Large intestine (tissue), 12 donors: ENCODE data around the gene SLC35A1. TPM values are rescaled to one million over a fixed set of nuclear protein-coding genes. Genes with fewer than 3 reads are reported as not detected.

Source experiments
- DNase-seq, 2 donors: peaks; one replicate each; pipeline versions ENCODE4 v3.0.0 to v3.0.0-alpha.2; 2013
- H3K27ac ChIP-seq: one replicate; pipeline ENCODE4 v1.5.1; 2013; ENCODE audit warnings: low read length
- H3K27me3 ChIP-seq: 2 replicates; pipeline ENCODE4 v1.6.1; 2013; ENCODE audit warnings: low read length; ENCODE audit not compliant: control insufficient read depth, insufficient read depth
- H3K36me3 ChIP-seq: 2 replicates; pipeline ENCODE4 v1.6.1; 2013; ENCODE audit warnings: low read length; ENCODE audit not compliant: control insufficient read depth, insufficient read depth
- H3K4me1 ChIP-seq: one replicate; pipeline ENCODE4 v1.6.1; 2013; ENCODE audit warnings: low read length; ENCODE audit not compliant: control insufficient read depth, insufficient read depth
- H3K4me3 ChIP-seq: one replicate; pipeline ENCODE4 v1.5.1; 2013; ENCODE audit warnings: low read length
- H3K9me3 ChIP-seq: one replicate; pipeline ENCODE4 v1.6.1; 2013; ENCODE audit warnings: mild to moderate bottlenecking, low read depth, low read length, moderate library complexity; ENCODE audit not compliant: control insufficient read depth
- WGBS: methylation state at CpG from one replicate; pipeline ENCODE4 v1.1.5; 2013; ENCODE audit warnings: low lambda C conversion rate; ENCODE audit not compliant: insufficient coverage; 5-methylcytosine and 5-hydroxymethylcytosine counted together
- long read RNA-seq, 11 donors: transcript quantifications; one replicate each; lab custom pipeline, GENCODE V29; 2026
- polyA plus RNA-seq: library from polyadenylated mRNA; unstranded; fragments of 120-200 nt; gene quantifications from one replicate; pipeline ENCODE4 v1.2.1, GENCODE V29; 2013

SLC35A1 gene
- polyA plus RNA-seq, result 36.4 TPM
- long read RNA-seq, donor 1, transcript SLC35A1-201 (8 exons, 1,851 nt), result major isoform, 5 of 5 reads
- long read RNA-seq, donor 1, partial matches to known transcripts, result 0 of 5 reads
- long read RNA-seq, donor 1, other reads (novel, unspliced or antisense), result 0 of 5 reads
- long read RNA-seq, donor 2, transcript SLC35A1-201 (8 exons, 1,851 nt), result major isoform, 13 of 26 reads
- long read RNA-seq, donor 2, partial matches to known transcripts, result 13 of 26 reads
- long read RNA-seq, donor 2, other reads (novel, unspliced or antisense), result 0 of 26 reads
- long read RNA-seq, donor 3, transcript SLC35A1-201 (8 exons, 1,851 nt), result major isoform, 16 of 21 reads
- long read RNA-seq, donor 3, partial matches to known transcripts, result 5 of 21 reads
- long read RNA-seq, donor 3, other reads (novel, unspliced or antisense), result 0 of 21 reads
- long read RNA-seq, donor 4, result 0 reads
- long read RNA-seq, donor 5, transcript SLC35A1-201 (8 exons, 1,851 nt), result major isoform, 16 of 22 reads
- long read RNA-seq, donor 5, partial matches to known transcripts, result 6 of 22 reads
- long read RNA-seq, donor 5, other reads (novel, unspliced or antisense), result 0 of 22 reads
- long read RNA-seq, donor 6, transcript SLC35A1-201 (8 exons, 1,851 nt), result major isoform, 16 of 105 reads
- long read RNA-seq, donor 6, partial matches to known transcripts, result 83 of 105 reads
- long read RNA-seq, donor 6, other reads (novel, unspliced or antisense), result 6 of 105 reads
- long read RNA-seq, donor 7, transcript SLC35A1-201 (8 exons, 1,851 nt), result major isoform, 8 of 64 reads
- long read RNA-seq, donor 7, partial matches to known transcripts, result 56 of 64 reads
- long read RNA-seq, donor 7, other reads (novel, unspliced or antisense), result 0 of 64 reads
- long read RNA-seq, donor 8, transcript SLC35A1-201 (8 exons, 1,851 nt), result major isoform, 9 of 9 reads
- long read RNA-seq, donor 8, partial matches to known transcripts, result 0 of 9 reads
- long read RNA-seq, donor 8, other reads (novel, unspliced or antisense), result 0 of 9 reads
- long read RNA-seq, donor 9, transcript SLC35A1-201 (8 exons, 1,851 nt), result major isoform, 8 of 19 reads
- long read RNA-seq, donor 9, partial matches to known transcripts, result 11 of 19 reads
- long read RNA-seq, donor 9, other reads (novel, unspliced or antisense), result 0 of 19 reads
- long read RNA-seq, donor 10, transcript SLC35A1-201 (8 exons, 1,851 nt), result major isoform, 9 of 102 reads
- long read RNA-seq, donor 10, partial matches to known transcripts, result 57 of 102 reads
- long read RNA-seq, donor 10, other reads (novel, unspliced or antisense), result 36 of 102 reads
- long read RNA-seq, donor 11, transcript SLC35A1-201 (8 exons, 1,851 nt), result major isoform, 8 of 18 reads
- long read RNA-seq, donor 11, partial matches to known transcripts, result 10 of 18 reads
- long read RNA-seq, donor 11, other reads (novel, unspliced or antisense), result 0 of 18 reads

GRCh38 chr6:87472525-87473418, at the start of gene SLC35A1:
Gene SLC35A1 (plus strand): TSS chr6:87472974. CDS start chr6:87473004, 30 bp downstream.
- DNase-seq, result peak; percentile 71 to 95
- Histone ChIP-seq H3K27me3 (no peaks in the 10 kb centered on the region), H3K36me3 (peaks cover 3% of the 10 kb centered on the region), H3K9me3 (no peaks in the 10 kb centered on the region), H3K4me3 (peak within 1 kb of the TSS; percentile 89), H3K27ac (peak within 1 kb of the TSS; percentile 88), H3K4me1 (peaks cover 3% of the 10 kb centered on the region)
- WGBS, result no CpG with 5 or more reads among the region's 70 CpGs

DNA sequence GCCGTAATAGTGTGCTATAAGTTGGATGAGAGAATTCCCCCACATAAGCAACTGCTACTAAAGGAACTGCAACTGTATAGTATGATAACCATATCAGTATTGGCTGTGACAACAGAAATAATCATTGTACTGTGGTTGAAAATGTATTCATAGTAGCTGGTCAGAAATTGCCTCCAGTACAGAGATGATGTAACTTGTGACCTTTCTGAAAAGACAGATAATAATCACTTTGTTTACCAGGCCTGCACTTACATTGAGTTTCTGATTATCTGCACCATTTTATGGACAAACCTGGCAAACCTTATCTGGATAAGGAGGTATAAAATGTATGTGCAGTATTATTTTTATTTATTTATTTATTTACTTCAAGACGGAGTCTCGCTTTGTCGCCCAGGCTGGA, 46.0 kb upstream of the SLC35A1 start:
- Histone ChIP-seq H3K4me3 (no peak overlapping the region), H3K27me3 (no peaks in the 10 kb centered on the region), H3K36me3 (no peaks in the 10 kb centered on the region), H3K4me1 (no peaks in the 10 kb centered on the region), H3K9me3 (no peaks in the 10 kb centered on the region), H3K27ac (no peak overlapping the region)
- DNase-seq, result no peak
- no CpG with 5 or more reads among the region's 4 CpGs for WGBS

DNA sequence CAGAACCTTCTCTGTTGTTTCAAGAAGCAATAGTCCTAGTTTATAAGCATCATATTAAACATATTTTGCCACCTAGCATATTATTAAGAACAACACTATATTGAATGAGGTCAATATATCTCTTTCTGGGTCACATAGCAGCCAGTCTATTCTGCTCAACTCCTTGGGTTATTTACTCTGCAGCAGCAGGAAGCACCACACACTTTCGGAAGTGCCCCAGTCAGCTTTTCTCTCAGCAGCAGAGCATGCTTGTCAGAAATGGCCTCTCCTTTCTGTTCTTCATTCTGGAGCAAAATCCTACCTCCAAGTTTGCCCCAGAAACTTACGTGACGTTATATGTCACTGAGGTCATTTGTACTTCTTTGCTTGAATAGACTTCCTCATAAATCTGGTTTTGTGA, 42.3 kb upstream of the SLC35A1 start:
- no peaks in the 10 kb centered on the region for H3K4me1 ChIP-seq
- no peaks in the 10 kb centered on the region for H3K9me3 ChIP-seq
- H3K36me3 ChIP-seq, result no peaks in the 10 kb centered on the region
- WGBS, result 80% methylated on average over 1 of the region's 3 CpGs
- H3K4me3 ChIP-seq, result no peak overlapping the region
- no peak for DNase-seq
- no peaks in the 10 kb centered on the region for H3K27me3 ChIP-seq
- H3K27ac ChIP-seq, result no peak overlapping the region

- no peaks in the 10 kb centered on the region for H3K4me1 ChIP-seq
- H3K27ac ChIP-seq, result no peak overlapping the region
- no peaks in the 10 kb centered on the region for H3K9me3 ChIP-seq
- no peaks in the 10 kb centered on the region for H3K36me3 ChIP-seq
- H3K4me3 ChIP-seq, result no peak overlapping the region
- DNase-seq, result no peak
- WGBS, result no CpG with 5 or more reads among the region's 5 CpGs
- no peaks in the 10 kb centered on the region for H3K27me3 ChIP-seq
These were observed 41.5 kb upstream of the SLC35A1 start for GRCh38 chr6:87431263-87431662.

DNA sequence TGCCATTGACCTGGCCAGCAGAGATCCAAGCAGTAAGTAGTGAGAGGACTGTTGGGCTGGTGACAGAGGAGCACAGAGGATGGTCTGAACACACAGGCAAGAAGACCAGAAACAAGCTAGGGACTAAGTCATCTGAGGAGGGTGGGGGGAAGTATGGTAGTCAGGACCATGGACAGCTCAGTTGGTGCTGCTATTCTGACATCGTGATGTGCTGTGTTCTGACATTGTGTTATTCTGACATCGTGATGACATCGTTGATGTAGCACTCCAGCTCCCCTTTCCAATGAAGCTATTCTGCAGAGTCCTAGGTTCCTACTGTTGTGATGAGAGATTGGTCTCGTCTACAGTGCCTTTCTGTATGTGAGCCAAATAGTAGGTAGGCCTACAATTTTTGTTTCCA, 36.3 kb upstream of the SLC35A1 start:
- Histone ChIP-seq H3K9me3 (no peaks in the 10 kb centered on the region), H3K27me3 (no peaks in the 10 kb centered on the region), H3K27ac (no peak overlapping the region), H3K4me3 (no peak overlapping the region), H3K4me1 (no peaks in the 10 kb centered on the region), H3K36me3 (no peaks in the 10 kb centered on the region)
- peak; percentile 46 to 60 for DNase-seq
- no CpG with 5 or more reads among the region's 4 CpGs for WGBS

DNA sequence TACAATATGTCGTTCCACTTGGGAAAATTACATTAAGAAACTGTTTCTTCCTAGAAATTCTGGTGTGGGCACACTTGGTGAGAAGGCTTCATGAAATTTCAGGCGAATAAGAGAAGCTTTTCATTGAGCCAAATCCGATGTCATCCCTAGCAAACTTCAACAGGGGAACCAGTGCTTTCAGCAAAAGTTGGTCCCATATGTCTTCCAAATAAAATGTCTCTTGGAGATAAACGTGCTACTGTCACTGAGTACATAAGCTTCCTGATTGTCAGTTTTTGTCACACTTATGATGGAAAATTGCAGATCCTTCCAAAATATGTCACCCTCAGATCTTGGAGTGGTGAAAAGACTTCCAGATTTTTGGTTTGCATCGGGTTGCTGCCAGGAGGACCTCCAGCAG, 31.1 kb upstream of the SLC35A1 start:
- DNase-seq, result no peak
- no peaks in the 10 kb centered on the region for H3K9me3 ChIP-seq
- no peaks in the 10 kb centered on the region for H3K4me1 ChIP-seq
- H3K27ac ChIP-seq, result no peak overlapping the region
- no peak overlapping the region for H3K4me3 ChIP-seq
- H3K27me3 ChIP-seq, result no peaks in the 10 kb centered on the region
- no peaks in the 10 kb centered on the region for H3K36me3 ChIP-seq
- WGBS, result no CpG with 5 or more reads among the region's 5 CpGs

GRCh38 chr6:87444362-87444761, 28.4 kb upstream of the SLC35A1 start:
- WGBS, result 92% methylated on average over 1 of the region's 2 CpGs

DNA sequence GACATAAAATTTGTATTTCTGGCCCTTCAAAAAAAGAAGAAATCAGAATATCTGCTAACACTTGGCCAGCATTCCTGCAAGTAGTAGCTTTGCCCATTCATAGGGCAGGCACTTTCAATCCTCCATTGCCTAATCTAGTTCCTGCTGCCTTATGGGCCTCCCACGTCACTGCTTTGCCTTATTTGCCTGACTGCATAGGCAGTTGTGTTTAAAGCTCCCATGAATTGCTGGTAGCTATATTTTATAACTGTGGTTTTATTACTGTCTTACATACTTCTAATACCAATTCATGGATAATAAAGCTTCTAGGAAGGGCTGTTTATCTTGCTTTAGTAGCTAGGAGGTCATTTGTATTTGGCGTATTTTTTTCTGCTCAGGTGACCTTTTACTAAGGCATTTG, 7.7 kb upstream of the SLC35A1 start:
- no peaks in the 10 kb centered on the region for H3K4me1 ChIP-seq
- DNase-seq, result peak; percentile 66 to 77
- no peaks in the 10 kb centered on the region for H3K36me3 ChIP-seq
- H3K9me3 ChIP-seq, result no peaks in the 10 kb centered on the region
- peaks cover 4% of the 10 kb centered on the region for H3K27me3 ChIP-seq
- no peak overlapping the region for H3K4me3 ChIP-seq
- H3K27ac ChIP-seq, result no peak overlapping the region
- 45% methylated on average over 2 of the region's 2 CpGs for WGBS

More at GRCh38 chr6:87444362-87444761, 28.4 kb upstream of the SLC35A1 start:
- no peaks in the 10 kb centered on the region for H3K27me3 ChIP-seq
- H3K4me3 ChIP-seq, result no peak overlapping the region
- H3K9me3 ChIP-seq, result no peaks in the 10 kb centered on the region
- no peak for DNase-seq
- H3K36me3 ChIP-seq, result no peaks in the 10 kb centered on the region
- no peak overlapping the region for H3K27ac ChIP-seq
- no peaks in the 10 kb centered on the region for H3K4me1 ChIP-seq

- H3K27ac ChIP-seq, result peak overlapping the region; percentile 88
- H3K4me1 ChIP-seq, result peaks cover 3% of the 10 kb centered on the region
- H3K9me3 ChIP-seq, result no peaks in the 10 kb centered on the region
- WGBS, result no CpG with 5 or more reads among the region's 15 CpGs
- H3K27me3 ChIP-seq, result no peaks in the 10 kb centered on the region
- H3K4me3 ChIP-seq, result peak overlapping the region; percentile 89
- DNase-seq, result peak; percentile 25 to 62
- H3K36me3 ChIP-seq, result peaks cover 10% of the 10 kb centered on the region
These were observed 687 bp downstream of the SLC35A1 start for GRCh38 chr6:87473419-87473903.
